SKM-1 (cell line): Measurements from ENCODE around the gene BCAR3.
"Not testable (repeated sequence)": the region's sequence is repeated elsewhere in the genome, so short reads cannot be mapped to it uniquely, and the experiment has no call there.

ENCODE experiments used
- DNase-seq: peaks from one replicate; lab custom pipeline; 2025; ENCODE audit not compliant: unreplicated experiment; lab: John Stamatoyannopoulos, UW

Gene BCAR3

DNA sequence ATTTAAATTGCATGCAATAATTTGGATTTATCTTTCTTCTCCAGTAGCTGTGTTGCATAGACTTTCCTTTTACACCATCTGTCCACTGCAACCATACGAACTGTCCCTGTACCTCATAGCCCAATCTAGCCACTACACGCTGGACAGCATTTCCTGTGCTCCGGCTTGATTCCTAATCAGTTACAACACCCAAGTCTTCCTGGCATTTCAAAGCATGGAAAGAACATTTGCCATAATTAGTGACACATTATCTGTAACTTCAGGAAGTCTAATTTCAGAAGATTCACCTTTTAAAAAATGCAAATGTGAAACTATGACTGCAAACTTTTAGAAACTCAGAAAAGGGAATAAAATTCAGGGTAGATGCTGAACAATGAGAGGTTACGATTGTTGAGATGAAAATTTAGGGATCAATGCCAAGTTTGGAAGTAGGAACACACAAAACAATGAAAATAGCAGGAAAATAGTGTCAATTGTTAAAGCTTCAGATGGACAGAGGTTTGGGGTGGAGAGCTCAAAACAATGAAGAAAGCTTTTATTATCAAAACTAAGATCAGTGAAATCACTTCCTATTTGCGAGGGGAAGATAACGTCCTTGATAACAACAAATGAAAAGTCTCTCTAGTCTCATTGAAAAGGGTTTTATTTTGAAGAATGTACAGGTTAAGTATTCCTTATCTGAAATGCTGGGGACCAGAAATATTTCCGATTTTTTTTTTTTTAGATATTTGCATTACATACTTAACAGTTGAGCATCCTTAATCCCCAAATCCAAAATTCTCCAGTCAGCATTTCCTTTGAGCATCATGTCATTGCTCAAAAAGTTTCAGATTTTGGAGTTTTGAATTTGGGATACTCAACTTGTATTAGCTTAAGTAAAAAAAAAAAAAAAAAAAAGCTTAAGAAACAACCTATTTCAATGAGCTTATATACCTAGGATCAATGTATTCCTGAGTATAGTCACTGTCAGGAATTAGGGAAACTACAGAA is 126.5 kb downstream of the BCAR3 start:
- no peak for DNase-seq

GRCh38 chr1:93553886-93554490 is 127.6 kb downstream of the BCAR3 start:
- DNase-seq, result not testable (repeated sequence)

DNA sequence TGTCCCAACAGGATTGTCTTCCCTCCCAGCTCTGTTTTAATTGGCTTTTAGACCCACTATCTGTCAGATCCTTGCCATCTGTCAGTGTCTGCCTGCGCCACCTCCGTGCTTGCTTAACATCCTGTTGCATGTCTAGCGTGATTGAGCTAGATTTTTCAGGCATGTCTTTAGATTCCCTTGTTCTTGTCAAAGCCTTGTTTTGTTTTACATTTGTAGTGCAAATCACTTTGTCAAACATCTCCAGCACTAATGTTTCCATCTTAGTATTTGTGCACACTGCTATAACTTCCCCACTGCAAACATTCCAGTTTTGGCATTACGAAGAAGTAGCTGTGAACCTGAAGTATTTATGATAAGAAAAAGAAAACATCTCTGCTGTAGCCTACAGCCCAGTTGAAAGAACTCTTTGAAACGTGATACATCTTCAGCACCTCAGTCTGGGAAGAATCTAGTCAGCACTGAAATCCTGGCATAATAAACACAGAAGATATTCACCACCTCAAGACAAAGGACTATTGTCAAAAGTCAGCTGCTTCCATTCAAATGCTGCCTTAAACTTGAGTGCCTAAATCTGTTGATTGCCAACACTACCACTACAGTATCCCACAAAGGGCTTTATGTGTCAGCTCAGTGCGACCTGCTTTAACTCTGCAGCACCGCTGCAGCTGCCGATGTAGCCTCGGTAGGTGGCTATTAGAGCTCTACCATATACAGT is 128.7 kb downstream of the BCAR3 start:
- no peak for DNase-seq

- DNase-seq, result peak; percentile 20
Observed at GRCh38 chr1:93549811-93550210, 131.8 kb downstream of the BCAR3 start.

- DNase-seq, result no peak
Observed at GRCh38 chr1:93549131-93549530, 132.5 kb downstream of the BCAR3 start.

- DNase-seq, result no peak
Observed at GRCh38 chr1:93546162-93546863, 135.3 kb downstream of the BCAR3 start.

- no peak for DNase-seq
Observed at GRCh38 chr1:93542398-93542797, 139.2 kb downstream of the BCAR3 start.

GRCh38 chr1:93541045-93541444 is 140.6 kb downstream of the BCAR3 start:
- no peak for DNase-seq

GRCh38 chr1:93537924-93538323 is 143.7 kb downstream of the BCAR3 start:
- DNase-seq, result no peak

DNA sequence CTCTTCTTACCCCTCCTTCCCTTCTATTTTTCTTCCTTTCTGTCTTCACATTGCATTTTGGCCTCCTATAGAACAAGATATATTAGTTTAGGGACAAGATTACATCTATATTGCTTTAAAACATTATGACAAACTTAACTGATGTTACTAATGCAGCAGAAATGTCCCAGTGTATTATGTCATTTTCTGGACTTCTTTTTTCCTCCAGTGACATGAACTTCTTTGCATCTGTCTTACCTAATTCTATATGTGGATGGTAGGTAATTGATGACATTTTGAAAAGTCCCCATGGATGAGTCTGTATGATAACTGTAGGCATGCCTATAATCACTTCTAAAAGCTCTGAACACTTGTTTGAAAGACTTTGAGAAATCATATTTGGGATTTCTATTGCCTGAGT is 144.2 kb downstream of the BCAR3 start:
- no peak for DNase-seq

DNA sequence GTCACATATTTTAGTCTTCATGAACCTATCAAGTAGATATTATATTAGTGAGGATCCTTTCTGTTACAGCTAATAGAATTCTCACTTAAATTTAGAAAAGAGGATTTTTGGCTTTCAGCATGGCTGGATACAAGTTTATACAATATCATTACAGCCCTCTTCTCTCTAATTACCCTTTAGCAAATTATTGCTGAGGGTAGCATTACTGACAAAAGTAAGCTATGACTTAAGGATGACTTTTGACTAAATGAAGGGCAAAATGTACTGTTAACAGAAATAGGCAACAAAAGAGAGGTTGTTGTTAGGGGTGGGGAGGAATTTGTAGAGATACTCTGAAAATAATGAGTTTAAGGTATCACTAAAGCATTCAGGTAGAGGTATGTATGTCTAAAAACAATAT is 148.0 kb downstream of the BCAR3 start:
- DNase-seq, result no peak

DNA sequence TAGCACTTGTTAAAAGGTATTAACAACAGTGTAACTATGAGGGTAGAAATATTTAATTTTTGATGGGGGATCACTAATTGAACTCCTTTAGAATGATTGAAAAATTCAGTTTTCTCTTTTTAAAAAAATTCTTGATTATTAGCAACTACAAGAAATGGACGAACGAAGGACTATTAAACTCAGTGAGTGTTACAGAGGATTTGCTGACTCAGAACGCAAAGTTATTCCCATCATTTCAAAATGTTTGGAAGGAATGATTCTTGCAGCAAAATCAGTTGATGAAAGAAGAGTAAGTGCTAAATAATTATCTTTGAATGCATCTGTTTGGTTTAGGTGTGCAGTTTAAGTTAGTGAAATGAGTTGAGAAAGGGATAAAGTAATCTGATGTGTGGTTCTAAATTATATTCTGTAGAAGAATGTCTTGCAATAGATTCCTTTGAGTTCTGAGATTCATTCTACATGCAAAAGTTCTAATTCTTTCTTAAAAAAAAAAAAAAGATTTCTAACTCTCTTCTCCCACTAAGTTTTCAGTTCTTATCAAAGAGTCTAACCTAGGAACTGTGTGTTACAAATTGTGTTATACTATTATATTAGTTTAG is 148.8 kb downstream of the BCAR3 start:
- no peak for DNase-seq

DNA sequence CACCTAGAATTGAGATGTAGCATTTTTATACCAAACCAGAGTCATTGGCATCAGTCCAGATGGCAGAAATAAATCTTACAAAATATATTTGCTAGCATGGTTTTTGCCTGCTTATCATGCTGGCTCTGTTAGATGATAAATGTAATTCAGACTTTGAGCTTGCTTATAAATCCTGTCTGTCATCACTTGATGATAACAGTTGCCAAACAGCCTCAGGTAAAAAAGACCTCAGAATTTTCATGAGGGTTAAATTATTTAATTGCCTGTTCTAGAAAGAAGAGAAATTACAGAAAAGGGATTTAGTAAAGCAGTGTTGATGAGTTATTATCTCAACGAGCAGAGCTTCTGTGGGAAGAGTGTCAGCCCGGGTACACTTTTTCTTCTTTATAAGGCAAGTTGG is 150.4 kb downstream of the BCAR3 start:
- no peak for DNase-seq

- peak; percentile 10 for DNase-seq
Observed at GRCh38 chr1:93528412-93528811, 153.2 kb downstream of the BCAR3 start.

GRCh38 chr1:93526431-93526830 is 155.2 kb downstream of the BCAR3 start:
- no peak for DNase-seq

GRCh38 chr1:93525431-93525830 is 156.2 kb downstream of the BCAR3 start:
- no peak for DNase-seq

GRCh38 chr1:93522721-93523120 is 158.9 kb downstream of the BCAR3 start:
- no peak for DNase-seq

DNA sequence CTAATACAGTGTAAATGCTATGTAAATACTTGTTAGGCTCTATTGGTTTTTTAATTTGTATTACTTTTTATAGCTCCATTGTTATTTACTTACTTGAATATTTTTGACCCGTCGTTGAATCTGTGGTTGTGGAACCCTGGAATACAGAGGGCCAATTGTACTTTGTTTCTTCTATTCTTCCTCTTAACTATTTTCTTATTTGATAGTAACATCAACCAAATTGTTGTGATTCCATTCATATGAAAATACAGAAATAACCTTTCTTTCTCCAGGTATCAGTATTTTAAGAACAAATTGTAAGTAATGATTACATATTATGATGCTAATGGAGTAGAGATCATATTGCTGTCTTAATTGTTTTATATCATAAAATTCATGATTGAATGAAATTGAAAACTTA is 160.0 kb downstream of the BCAR3 start:
- no peak for DNase-seq

DNA sequence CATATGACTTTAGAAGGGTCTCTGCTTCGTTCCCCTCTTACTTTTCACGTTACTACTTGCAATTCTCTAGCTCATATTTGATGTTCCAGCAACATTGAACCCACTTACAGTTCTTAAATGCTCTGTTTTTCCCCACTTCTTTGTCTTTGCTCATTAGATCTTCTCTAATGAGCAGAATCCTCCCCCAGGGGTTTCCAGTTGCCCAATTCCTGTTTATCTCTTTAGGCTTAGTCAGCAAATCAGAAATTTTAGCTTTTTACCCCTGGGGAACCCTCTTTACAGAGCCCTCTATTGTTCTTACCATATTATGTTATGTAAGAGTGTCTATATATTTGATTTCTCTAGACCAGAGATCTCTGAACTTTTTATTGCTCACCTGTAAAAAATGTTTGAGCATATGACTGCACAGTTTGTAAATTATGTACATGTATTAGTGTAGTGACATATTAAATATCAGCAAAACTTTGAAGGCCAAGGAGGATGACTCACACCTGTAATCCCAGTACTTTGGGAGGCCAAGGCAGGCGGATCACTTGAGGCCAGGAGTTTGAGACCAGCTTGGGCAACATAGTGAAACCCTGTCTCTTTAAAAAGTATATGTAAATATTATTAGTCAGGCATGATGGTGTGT is 162.3 kb downstream of the BCAR3 start:
- DNase-seq, result no peak

- DNase-seq, result no peak
Observed at GRCh38 chr1:93518516-93518915, 163.1 kb downstream of the BCAR3 start.
